Esophagus muscularis mucosa (tissue), 4 donors: Measurements from ENCODE around the gene TGFBRAP1.

ENCODE experiments used
- EP300 ChIP-seq: sonication (generic); formaldehyde crosslinking; IDR thresholded peaks from one replicate; pipeline ENCODE4 v1.6.1; 2017; ENCODE audit warnings: antibody characterized with exemption
- POLR2A ChIP-seq: fragments of 450-650 bp; IDR thresholded peaks from one replicate; pipeline ENCODE4 v1.6.1; 2017; ENCODE audit warnings: antibody characterized with exemption, moderate library complexity, mild to moderate bottlenecking, low read depth
- POLR2AphosphoS5 ChIP-seq, 2 donors: sonication (generic); formaldehyde crosslinking; IDR thresholded peaks; one replicate each; pipeline ENCODE4 v1.6.1; 2017; ENCODE audit warnings: antibody characterized with exemption in 2 of 2
- TF ChIP-seq, protein P1 (sequence below), 3 experiments: fragments of 200-600 bp in 2 of 3; fragments of 450-650 bp in 1 of 3; sonication (generic) in 2 of 3; IDR thresholded peaks; one replicate each; pipeline ENCODE4 v1.5.1; 2017 to 2019; ENCODE audit warnings: antibody characterized with exemption in 3 of 3, mild to moderate bottlenecking in 2 of 3, moderate library complexity in 1 of 3

DNA sequence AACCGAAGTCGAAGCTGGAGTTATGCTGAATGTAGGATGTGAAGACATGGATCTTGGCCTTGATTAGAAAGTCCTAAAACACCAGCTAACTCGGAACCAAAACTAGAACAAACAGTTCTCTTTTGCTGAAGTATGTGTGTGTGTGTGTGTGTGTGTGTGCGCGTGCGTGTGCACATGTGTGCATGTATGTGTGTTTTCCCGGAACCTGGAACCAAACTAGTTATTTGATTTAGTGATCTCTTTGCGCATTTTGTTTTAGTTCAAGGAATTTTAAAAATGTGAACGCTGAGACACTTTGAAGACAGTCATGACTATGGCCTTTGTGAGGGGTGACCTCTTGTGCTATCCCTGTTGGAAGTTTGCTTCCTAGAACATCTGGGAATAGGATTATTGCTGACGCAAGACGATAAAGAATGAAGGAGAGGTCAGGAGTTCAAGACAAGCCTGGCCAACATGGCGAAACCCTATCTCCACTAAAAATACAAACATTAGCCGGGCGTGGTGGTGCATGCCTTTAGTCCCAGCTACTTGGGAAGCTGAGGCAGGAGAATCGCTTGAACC lies 45.5 kb upstream of the TGFBRAP1 start:
- TF ChIP-seq POLR2A: no peak
- TF ChIP-seq EP300: no peak
- peak; percentile 4 to 46 for TF ChIP-seq POLR2AphosphoS5 (IDR thresholded peaks at IDR 0.05)
- TF ChIP-seq, protein P1, sequence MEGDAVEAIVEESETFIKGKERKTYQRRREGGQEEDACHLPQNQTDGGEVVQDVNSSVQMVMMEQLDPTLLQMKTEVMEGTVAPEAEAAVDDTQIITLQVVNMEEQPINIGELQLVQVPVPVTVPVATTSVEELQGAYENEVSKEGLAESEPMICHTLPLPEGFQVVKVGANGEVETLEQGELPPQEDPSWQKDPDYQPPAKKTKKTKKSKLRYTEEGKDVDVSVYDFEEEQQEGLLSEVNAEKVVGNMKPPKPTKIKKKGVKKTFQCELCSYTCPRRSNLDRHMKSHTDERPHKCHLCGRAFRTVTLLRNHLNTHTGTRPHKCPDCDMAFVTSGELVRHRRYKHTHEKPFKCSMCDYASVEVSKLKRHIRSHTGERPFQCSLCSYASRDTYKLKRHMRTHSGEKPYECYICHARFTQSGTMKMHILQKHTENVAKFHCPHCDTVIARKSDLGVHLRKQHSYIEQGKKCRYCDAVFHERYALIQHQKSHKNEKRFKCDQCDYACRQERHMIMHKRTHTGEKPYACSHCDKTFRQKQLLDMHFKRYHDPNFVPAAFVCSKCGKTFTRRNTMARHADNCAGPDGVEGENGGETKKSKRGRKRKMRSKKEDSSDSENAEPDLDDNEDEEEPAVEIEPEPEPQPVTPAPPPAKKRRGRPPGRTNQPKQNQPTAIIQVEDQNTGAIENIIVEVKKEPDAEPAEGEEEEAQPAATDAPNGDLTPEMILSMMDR (IDR thresholded peaks at IDR 0.05): no peak
